Measurements from ENCODE around the gene ST8SIA2.

DNA sequence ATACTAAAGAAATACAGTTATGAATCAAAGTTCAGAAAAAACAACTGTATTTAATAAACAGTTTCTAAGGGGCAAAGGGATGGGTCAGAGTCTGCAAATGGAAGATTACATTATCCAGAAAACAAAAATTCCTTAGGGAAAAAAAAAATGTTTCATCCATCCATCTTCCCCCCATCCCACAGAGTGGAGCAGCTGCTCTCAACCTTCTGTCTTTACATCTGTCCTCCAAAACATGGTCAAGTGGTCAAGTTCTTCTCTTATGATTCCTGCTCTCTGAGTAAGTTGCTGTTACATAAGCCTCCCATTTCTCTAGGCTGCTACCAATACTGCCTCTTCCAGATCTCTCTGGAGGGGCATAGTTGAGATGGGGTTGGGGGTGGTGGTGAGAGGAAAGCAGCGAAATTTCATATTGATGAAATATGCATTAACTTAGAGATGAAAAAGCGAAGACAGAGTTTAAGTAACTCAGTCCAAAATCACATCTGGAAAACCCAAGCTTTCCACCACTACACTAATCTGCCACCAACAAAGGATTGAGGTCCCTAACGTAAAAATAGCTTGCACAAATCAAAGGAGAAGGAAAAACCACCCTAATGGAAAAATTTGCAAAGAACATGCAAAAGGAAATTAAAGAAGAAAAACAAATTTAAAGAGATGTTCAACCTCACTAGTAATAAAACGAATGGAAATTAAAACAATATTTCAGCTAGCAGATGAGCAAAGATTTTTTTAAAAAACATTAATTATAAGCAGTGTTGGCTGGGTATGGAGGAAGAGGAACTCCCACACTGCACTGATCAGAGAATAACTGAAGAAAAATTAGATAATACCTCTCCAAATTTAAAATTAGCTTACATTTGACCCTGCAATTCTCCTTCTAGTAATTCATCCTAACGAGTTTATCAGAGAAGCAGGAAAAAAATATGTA is 109.5 kb downstream of the ST8SIA2 start:
- TF ChIP-seq, protein P1, sequence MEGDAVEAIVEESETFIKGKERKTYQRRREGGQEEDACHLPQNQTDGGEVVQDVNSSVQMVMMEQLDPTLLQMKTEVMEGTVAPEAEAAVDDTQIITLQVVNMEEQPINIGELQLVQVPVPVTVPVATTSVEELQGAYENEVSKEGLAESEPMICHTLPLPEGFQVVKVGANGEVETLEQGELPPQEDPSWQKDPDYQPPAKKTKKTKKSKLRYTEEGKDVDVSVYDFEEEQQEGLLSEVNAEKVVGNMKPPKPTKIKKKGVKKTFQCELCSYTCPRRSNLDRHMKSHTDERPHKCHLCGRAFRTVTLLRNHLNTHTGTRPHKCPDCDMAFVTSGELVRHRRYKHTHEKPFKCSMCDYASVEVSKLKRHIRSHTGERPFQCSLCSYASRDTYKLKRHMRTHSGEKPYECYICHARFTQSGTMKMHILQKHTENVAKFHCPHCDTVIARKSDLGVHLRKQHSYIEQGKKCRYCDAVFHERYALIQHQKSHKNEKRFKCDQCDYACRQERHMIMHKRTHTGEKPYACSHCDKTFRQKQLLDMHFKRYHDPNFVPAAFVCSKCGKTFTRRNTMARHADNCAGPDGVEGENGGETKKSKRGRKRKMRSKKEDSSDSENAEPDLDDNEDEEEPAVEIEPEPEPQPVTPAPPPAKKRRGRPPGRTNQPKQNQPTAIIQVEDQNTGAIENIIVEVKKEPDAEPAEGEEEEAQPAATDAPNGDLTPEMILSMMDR (conservative IDR thresholded peaks at IDR 0.05; ENCODE audit: low read length) = no peak
- TF ChIP-seq EZH2phosphoT487 (IDR thresholded peaks at IDR 0.05; ENCODE audit: borderline replicate concordance) = no peak

All from Loucy (cell line).